M059J (cell line): ENCODE data around the gene PPM1D. TPM values are rescaled to one million over a fixed set of nuclear protein-coding genes. Genes with fewer than 3 reads are reported as not detected.
"Not testable (repeated sequence)": the region's sequence is repeated elsewhere in the genome, so short reads cannot be mapped to it uniquely, and the experiment has no call there.

ENCODE experiments used
- DNase-seq: peaks from one replicate; pipeline ENCODE4 v3.0.0-alpha.2; 2012; ENCODE audit warnings: low read depth
- total RNA-seq: library from RNA; depleted of rRNA; stranded (reverse); fragments of >200 nt; shearing (Covaris generic); gene quantifications from 2 replicates; pipeline ENCODE4 v1.2.3, GENCODE V29; 2014; rRNA removed

Gene PPM1D
- total RNA-seq, 1 experiment from 2014 or later, result 10.6 TPM

DNA sequence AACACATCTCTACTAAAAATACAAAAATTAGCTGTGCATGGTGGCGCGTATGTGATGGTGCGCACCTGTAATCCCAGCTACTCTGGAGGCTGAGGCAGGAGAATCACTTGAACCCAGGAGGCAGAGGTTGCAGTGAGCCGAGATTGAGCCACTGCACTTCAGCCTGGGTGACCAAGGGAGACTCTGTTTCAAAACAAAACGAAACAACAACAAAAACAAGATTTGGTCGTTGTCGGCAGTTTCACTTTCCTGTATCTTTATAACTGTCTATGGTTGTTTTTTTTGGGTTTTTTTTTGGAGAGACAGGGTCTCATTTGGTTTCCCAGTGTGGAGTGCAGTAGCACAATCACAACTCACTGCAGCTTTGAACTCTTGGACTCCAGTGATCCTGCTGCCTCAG lies 68.7 kb downstream of the PPM1D start:
- not testable (repeated sequence) for DNase-seq

DNA sequence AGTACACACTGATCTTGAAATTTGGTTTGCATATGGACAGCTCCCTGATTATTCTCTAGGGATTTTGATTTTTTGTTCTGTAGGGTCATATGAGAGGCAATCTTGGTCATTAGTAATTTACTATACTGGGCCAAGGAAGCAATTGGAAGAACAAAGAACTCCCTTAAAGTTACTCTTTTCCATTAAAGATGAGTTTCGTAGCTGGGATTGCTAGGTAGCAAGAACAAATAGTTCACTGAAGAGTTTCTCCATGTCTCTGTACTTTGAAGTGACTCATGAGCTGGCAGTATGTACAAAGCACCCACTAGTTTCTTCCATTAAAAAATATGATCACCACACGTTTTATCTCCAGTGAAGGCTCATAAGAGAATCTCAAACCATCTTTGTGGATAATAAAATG lies 71.5 kb downstream of the PPM1D start:
- no peak for DNase-seq

DNA sequence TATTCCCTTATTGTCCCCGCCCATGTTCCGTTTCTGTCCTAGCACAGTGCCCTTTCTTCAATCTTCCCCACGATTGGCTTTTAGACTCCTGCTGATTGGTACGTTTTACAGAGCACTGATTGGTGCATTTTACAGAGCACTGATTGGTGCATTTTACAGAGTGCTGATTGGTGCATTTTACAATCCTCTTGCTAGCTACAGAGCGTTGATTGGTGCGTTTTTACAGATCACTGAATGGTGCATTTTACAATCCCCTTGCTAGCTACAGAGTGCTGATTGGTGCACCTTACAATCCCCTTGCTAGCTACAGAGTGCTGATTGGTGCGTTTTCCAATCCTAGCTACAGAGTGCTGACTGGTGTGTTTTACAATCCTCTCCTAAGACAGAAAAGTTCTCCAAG lies 74.6 kb downstream of the PPM1D start:
- DNase-seq, result not testable (repeated sequence)

DNA sequence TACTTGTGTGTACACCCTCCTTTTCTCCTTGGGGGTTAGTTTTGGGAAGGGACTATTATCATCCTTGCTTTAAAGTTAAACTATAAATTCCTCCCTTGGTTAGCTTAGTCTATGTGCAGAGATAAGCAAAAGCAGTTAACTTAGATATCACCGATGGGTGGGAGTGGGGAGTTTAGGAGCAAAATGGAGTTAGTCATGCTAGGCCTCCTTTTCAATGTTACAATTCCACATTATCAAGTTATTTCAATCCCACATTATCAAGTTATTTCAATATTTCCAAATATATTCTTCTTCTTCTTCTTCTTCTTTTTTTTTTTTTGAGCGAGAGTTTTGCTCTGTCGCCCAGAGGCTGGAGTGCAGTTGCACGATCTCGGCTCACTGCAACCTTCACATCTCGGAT lies 76.0 kb downstream of the PPM1D start:
- DNase-seq, result no peak

DNA sequence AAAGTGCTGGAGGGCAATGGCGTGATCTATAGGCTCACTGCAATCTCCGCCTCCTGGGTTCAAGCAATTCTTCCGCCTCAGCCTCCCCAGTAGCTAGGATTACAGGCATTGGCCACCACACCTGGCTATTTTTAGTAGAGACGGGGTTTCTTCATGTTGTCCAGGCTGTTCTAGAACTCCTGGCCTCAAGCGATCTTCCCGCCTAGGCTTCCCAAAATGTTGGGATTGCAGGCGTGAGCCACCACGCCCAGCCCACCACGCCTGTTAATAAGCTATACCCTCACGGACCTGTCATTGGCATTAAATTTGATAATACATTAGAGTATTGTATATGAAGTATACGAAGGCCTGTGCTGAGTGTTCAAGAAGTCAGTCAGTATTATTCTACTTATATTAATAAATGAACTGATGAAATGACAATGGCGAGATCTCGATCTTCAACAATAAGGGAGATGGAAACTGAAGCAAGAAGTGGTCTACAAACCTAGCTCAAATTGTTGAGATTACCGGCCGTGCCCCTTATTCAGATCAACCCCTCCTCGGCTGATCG lies 76.8 kb downstream of the PPM1D start:
- DNase-seq, result no peak

DNA sequence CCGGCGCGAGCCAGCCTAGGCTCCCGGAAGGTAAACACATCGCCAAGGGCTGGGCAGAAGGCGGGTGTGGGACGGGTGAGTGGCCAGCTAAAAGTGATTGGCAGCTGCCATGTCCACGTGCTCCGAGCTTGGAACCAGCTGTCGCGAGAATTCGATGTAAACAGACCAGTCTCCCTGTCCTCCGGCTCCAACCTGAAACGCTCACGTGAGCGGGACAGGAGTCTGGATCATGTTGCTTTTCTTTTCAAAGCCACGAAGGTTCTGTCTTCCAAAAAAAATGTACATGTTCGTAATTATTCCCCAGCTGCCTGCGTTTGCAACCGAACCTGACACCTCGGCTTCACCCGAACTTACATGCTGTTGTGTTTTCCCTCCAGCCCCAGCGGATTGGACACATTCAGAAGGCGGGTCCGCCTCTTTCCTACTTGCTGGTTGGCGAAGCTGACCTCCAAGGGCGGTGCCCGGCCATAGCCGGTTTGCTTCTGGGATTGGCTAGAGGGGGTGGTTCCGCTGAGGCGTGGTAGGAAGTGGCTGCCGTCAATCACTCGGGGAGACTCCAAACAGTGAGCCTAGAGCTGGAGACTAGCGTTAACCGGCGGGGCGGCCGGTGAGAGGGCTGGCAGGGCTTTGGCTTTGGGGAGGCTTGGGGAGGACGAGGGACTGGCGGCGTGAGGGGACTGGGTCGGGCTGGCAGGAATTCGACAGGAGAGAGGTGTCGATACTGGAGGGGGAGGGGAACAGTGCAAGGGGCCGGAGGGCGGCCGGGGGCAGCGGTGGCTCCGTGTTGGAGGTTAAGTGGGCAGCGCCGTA lies 77.5 kb downstream of the PPM1D start, which contains the start of gene BCAS3:
Gene BCAS3 (plus strand): TSS at position 544 of the 810 bp plus-strand sequence.
- DNase-seq, result peak; percentile 98

DNA sequence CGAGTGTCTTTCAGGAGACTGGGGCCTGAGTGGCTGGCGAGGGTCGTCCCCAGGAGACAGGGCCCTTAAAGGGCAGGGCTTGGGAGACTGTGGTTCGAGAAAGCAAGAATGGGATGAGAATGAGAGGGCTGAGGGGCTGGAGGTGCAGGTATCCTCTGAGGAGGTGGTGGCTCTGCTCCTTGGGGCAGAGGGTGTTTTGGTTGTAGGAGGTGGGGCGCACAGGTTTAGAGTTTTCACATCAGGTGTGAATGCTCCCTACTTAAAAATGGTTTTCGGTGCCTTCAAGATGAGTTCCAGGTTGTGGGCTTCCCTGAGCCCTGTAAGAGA lies 78.1 kb downstream of the PPM1D start:
- DNase-seq, result no peak

DNA sequence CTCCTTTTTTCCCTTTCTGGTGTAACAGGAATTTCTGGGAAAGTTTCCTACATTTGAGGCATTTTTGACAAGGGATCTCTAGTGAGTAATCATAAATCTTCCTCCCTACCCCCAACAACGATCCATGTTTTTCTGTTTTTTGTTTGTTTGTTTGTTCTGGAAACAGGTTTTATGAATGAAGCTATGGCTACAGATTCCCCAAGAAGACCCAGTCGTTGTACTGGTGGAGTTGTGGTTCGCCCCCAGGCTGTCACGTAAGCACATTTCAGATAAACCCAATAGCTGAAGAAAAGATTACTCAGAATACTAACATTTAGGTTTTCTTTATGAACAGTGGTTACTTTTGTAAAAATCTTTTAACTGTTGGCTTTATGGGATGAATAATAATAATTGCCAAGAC lies 79.3 kb downstream of the PPM1D start:
- DNase-seq, result no peak

DNA sequence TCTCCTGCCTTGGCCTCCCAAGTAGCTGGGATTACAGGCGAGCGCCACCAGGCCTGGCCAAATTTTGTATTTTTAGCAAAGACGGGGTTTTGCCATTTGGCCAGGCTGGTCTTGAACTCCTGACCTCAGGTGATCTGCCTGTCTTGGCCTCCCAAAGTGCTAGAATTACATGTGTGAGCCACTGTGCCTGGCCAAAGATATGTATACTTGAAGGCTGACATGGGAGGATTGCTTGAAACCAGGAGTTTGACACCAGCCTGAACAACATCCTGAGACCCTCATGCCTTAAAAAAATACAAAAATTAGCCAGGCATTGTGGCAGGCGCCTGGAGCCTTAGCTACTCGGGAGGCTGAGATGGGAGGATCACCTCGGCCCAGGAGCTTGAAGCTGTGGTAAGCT lies 80.8 kb downstream of the PPM1D start:
- no peak for DNase-seq

DNA sequence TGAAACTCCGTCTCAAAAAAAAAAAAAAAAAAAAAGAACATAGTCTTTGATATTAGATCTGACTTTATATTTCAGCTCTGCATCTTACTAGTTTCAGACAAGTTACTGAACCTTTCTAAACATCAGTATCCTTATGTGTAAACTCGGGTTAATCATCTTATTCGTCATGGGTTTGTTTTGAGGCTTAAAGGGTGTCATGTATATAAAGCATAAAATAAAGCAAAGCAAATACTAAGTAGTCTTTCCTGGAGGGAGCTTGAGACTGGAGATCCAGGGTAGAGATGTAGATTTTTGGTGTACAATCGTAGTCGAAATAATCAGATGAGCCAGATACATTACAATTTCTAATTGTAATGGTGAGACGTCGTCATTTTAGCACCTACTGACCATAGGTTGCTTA lies 85.4 kb downstream of the PPM1D start:
- DNase-seq, result no peak

DNA sequence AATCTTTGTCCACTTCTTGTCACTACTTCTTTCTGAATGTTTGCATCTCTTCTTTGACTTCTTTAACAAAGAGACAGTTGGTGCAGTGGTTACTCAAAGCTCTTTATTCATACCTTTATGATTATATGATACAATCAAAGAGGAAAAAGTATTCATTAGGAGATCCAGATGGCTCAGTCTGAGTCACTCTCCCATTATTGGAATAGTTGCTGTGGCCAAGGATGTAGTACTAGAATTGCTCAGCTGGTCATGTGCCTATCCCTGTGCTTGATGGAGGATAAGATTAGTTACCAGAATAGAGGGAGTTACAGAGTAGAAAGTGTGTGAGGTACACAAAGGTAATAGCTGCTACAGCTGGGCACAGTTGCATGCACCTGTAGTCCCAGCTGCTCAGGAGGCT lies 96.0 kb downstream of the PPM1D start:
- no peak for DNase-seq

DNA sequence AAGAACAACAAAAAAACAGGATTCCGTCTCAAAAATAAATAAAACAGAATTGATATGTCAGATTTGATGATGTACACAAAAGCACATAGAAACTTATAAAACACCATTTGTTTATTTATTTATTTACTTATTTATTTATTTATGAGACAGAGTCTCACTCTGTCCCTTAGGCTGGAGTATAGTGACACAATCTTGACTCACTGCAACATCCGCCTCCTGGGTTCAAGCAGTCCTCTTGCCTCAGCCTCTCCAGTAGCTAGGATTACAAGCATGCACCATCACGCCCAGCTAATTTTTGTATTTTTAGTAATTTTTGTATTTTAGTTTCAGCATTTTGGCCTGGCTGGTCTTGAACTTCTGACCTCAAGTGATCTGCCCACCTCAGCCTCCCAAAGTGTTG lies 99.1 kb downstream of the PPM1D start:
- no peak for DNase-seq

DNA sequence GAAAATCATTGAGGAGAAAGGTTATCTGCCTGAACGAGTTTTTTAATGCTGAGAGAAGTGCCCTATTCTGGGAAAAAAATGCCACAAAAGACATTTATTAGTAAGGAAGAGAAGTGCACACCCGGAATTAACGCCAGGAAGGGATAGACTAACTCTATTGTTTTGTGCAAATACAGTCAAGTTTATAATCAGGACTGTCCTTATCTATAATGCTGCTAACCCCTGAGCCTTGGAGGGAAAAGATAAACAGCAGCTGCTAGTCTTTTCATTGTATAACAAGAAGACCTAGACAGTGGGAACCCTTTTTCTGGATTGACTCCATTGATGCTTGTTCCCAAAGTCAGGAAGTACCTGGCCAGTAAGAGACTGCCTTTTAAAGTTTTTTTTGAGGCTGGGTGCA lies 104.2 kb downstream of the PPM1D start:
- DNase-seq, result no peak

DNA sequence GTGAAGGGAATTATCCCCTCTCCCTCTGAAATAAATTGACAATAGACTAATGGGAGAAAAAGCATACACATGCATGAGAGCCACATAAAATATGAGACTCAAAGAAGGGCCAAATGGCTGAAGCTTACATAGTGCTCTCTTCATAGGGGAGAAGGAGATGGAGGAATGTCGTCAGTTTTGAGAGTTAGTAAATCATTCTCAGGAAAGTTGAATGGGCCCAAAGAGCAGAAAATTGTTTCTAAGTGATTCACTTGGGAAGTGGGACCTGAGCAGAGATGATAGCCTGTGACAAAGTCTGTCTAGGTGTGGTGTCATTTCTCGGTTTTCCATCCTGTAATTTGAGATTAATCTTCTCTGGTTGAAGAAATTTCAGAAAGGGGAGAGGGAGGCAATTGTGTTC lies 112.7 kb downstream of the PPM1D start:
- DNase-seq, result no peak

DNA sequence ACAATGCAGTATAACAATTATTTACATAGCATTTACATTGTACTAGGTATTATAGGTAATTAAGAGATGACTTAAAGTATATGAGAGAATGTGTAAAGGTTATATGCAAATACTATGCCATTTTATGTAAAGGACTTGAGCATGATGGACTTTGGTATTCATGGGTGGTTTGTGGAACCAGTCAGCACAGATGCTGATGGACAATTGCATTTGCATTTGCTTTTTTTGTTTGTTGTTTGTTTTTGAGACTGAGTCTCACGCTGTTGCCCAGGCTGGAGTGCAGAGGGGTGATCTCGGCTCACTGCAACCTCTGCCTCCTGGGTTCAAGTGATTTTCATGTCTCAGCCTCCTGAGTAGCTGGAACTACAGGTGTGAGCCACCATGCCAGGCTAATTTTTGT lies 113.6 kb downstream of the PPM1D start:
- no peak for DNase-seq

Other genes starting within 250 kb of the PPM1D start
- 24.5 and 31.4 TPM in 2 replicates for gene USP32, start 208.1 kb upstream of the PPM1D start, total RNA-seq
- not detected in 2 replicates for gene CHCT1, start 177.7 kb upstream of the PPM1D start, total RNA-seq
- 23.6 and 30.2 TPM in 2 replicates for gene APPBP2, start 74.0 kb upstream of the PPM1D start, total RNA-seq
- gene BCAS3, start 77.7 kb downstream of the PPM1D start, total RNA-seq, result 5.2 and 9.3 TPM in 2 replicates